Esophagus squamous epithelium (tissue), 4 donors: Measurements from ENCODE around the gene SEMA3F.
A peak's percentile ranks its signal among the peaks of the same experiment; 100 is the strongest.

ENCODE experiments used
- CTCF ChIP-seq, 6 experiments: fragments of 450-650 bp in 4 of 6; fragments of 200-600 bp in 2 of 6; sonication (generic) in 2 of 6; IDR thresholded peaks; one replicate each; pipeline ENCODE4 v1.5.1; 2016 to 2019; ENCODE audit warnings: antibody characterized with exemption in 6 of 6, mild to moderate bottlenecking in 4 of 6, moderate library complexity in 4 of 6
- POLR2A ChIP-seq, 4 donors: fragments of 450-650 bp; IDR thresholded peaks; one replicate each; pipeline ENCODE4 v1.6.1; 2017; ENCODE audit warnings: antibody characterized with exemption in 4 of 4, mild to moderate bottlenecking in 4 of 4, moderate library complexity in 3 of 4

GRCh38 chr3:50151728-50152127 is 3.4 kb upstream of the SEMA3F start:
- no peak for TF ChIP-seq CTCF (IDR thresholded peaks at IDR 0.05)
- TF ChIP-seq POLR2A (IDR thresholded peaks at IDR 0.05): peak in 3 of 4 donors; percentile 13 to 36 (median 29)
